Mucosa of descending colon (tissue), 3 donors: ENCODE measurements around the gene GDF2. TPM values are rescaled to one million over a fixed set of nuclear protein-coding genes. Genes with fewer than 3 reads are reported as not detected.

ENCODE experiments used
- ATAC-seq: fragments of 200-7000 bp; cut with Tn5 transposase; one replicate; pipeline ENCODE4 v1.9.1; 2020; ENCODE audit warnings: mild to moderate bottlenecking, moderate library complexity
- DNase-seq, 3 donors: peaks; one replicate each; pipeline ENCODE4 v3.0.0-alpha.2; 2020
- H3K36me3 ChIP-seq: fragments of 200-600 bp; one replicate; pipeline ENCODE4 v1.8.0; 2021; ENCODE audit warnings: low read depth, mild to moderate bottlenecking
- H3K4me1 ChIP-seq: fragments of 200-600 bp; one replicate; pipeline ENCODE4 v1.8.0; 2021; ENCODE audit warnings: low read depth, mild to moderate bottlenecking
- H3K4me3 ChIP-seq: fragments of 200-600 bp; one replicate; pipeline ENCODE4 v1.8.0; 2021; ENCODE audit warnings: mild to moderate bottlenecking
- H3K9me3 ChIP-seq: fragments of 200-600 bp; one replicate; pipeline ENCODE4 v1.8.0; 2021; ENCODE audit warnings: mild to moderate bottlenecking
- intact Hi-C, 2 donors: fragments of 100-400 bp; cut with DNase I in 1 of 2; cut with micrococcal nuclease in 1 of 2; formaldehyde crosslinking; loops; one replicate each; pipeline versions ENCODE4 v1.11.0 to v1.11.1; 2022; cut with DNase I, micrococcal nuclease
- total RNA-seq, 3 donors: library from RNA; stranded (reverse); fragmentation: NEBNext Ultra II Directional in 2 of 3; extraction: Animal tissue kit (Norgen Biotek cat#: 25700) in 2 of 3; gene quantifications; one replicate each; pipeline versions ENCODE4 v1.2.1 to v1.2.4, GENCODE V29; 2021 to 2023
- TF ChIP-seq, protein P1 (sequence below): fragments of 200-600 bp; IDR thresholded peaks from one replicate; pipeline ENCODE4 v1.8.0; 2022; ENCODE audit warnings: antibody characterized with exemption, mild to moderate bottlenecking
- donor health status: DM: no; HTN: no; CAD: no; lungs with moderate emphysema.
- donor health status: DM: no; HTN: no; CAD: no.
- donor health status: DM: no; HTN: yes; CAD: no.

Gene GDF2
- total RNA-seq, 3 donors from 2014 or later = not detected

- DNase-seq = no peak
- TF ChIP-seq, protein P1, sequence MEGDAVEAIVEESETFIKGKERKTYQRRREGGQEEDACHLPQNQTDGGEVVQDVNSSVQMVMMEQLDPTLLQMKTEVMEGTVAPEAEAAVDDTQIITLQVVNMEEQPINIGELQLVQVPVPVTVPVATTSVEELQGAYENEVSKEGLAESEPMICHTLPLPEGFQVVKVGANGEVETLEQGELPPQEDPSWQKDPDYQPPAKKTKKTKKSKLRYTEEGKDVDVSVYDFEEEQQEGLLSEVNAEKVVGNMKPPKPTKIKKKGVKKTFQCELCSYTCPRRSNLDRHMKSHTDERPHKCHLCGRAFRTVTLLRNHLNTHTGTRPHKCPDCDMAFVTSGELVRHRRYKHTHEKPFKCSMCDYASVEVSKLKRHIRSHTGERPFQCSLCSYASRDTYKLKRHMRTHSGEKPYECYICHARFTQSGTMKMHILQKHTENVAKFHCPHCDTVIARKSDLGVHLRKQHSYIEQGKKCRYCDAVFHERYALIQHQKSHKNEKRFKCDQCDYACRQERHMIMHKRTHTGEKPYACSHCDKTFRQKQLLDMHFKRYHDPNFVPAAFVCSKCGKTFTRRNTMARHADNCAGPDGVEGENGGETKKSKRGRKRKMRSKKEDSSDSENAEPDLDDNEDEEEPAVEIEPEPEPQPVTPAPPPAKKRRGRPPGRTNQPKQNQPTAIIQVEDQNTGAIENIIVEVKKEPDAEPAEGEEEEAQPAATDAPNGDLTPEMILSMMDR = no peak
- Histone ChIP-seq H3K4me1 (no peaks in the 10 kb centered on the region), H3K4me3 (no peak overlapping the region), H3K36me3 (no peaks in the 10 kb centered on the region), H3K9me3 (no peaks in the 10 kb centered on the region)
- no peak for ATAC-seq
- intact Hi-C loops = no loop called here
Observed at GRCh38 chr10:47283848-47284247, 38.4 kb upstream of the GDF2 start.

DNA sequence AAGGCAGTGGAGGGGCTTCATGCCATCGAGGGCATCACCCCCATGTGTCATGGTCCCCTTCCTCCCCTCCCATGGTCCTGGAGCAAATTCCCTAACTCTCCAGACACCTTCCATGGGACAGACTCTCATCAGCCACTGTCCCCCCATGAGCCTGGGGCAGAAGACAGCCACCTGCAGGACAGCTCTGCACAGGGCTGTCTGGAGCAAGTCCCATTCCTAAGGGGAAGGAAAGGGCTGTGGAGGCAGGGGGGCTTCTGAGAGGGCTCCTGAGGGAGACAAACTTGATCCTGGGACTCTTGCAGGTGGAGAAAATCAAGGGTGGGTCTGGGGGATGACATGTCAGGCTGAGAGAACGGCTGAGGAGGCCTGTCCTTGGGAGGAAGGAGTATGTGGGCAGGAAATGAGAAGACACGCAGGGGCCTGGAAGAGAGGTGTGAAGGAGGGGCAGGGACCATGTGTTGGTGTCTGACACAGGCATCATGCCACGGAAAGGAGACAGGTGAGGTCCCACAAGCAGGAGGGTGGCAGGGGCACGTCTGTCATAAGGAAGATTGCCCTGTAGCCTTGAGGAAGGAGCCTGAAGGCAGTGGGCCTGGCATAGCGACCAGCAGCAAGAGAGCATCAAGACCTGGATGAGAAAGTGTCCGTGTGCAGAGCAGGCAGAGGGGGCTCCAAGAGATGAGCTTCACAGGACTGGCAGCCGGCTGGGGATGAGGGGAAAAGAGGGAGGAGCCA, 36.7 kb upstream of the GDF2 start:
- peak in 1 of 3 donors; percentile 20 for DNase-seq
- TF ChIP-seq, protein P1 = no peak
- H3K36me3 ChIP-seq = no peaks in the 10 kb centered on the region
- intact Hi-C loops = no loop called here
- no peaks in the 10 kb centered on the region for H3K4me1 ChIP-seq
- ATAC-seq = no peak
- H3K9me3 ChIP-seq = no peaks in the 10 kb centered on the region
- H3K4me3 ChIP-seq = no peak overlapping the region

- no peak overlapping the region for H3K4me3 ChIP-seq
- intact Hi-C loops = no loop called here
- DNase-seq = no peak
- TF ChIP-seq, protein P1 = no peak
- ATAC-seq = no peak
- no peaks in the 10 kb centered on the region for H3K4me1 ChIP-seq
- no peaks in the 10 kb centered on the region for H3K36me3 ChIP-seq
- no peaks in the 10 kb centered on the region for H3K9me3 ChIP-seq
Observed at GRCh38 chr10:47286116-47286505, 36.1 kb upstream of the GDF2 start.

DNA sequence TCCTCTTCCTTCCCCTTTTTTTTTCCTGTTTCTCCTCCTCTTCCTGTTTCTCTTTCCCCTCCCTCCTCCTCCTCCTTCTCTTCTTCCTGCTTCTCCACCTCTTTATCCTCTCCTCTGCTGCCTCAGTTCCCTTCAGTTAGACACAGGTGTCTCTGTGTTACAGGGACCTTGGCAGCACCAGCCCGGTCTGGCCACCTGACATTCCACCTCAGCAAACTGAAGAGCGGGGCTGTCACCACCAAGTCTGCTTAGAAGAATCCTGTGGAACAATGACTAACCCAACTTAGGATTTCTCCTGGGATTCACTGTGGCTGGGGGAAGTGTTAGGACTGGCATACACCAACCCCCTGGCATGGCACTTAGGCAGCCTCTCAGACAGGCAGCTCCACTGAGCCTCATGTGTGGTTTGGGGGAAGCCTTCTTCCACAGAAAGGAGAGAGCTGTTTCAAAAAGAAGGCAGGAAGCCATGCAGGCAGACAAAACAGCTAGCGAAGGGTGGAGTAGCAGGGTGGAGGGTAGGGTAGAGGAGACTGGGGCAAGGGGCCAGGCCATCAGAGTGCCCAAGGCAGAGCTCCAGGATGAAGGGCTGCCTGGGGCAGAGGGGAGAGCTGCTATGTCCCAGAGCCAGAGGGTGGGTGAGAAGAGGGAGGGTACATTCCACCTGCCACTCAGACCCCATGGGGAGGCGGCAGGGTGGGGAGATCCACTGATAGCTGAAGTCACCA, 35.5 kb upstream of the GDF2 start:
- H3K36me3 ChIP-seq = no peaks in the 10 kb centered on the region
- H3K4me1 ChIP-seq = no peaks in the 10 kb centered on the region
- no peak for DNase-seq
- no peak for ATAC-seq
- TF ChIP-seq, protein P1 = no peak
- no peak overlapping the region for H3K4me3 ChIP-seq
- intact Hi-C loops = no loop called here
- H3K9me3 ChIP-seq = no peaks in the 10 kb centered on the region

- intact Hi-C loops = no loop called here
- Histone ChIP-seq H3K36me3 (no peaks in the 10 kb centered on the region), H3K4me1 (no peaks in the 10 kb centered on the region), H3K4me3 (no peak overlapping the region), H3K9me3 (no peaks in the 10 kb centered on the region)
- ATAC-seq (peak; percentile 38), DNase-seq (peak in 2 of 3 donors; percentile 27 to 28)
- TF ChIP-seq, protein P1 = no peak
Observed at GRCh38 chr10:47287365-47287802, 34.9 kb upstream of the GDF2 start.
